C4-2B (cell line): ENCODE results near the gene CCDC138.

Source experiments
- CTCF ChIP-seq: fragments of 450-650 bp; conservative IDR thresholded peaks from 2 replicates; pipeline ENCODE4 v1.5.1; 2017; ENCODE audit warnings: mild to moderate bottlenecking
- ZFX ChIP-seq: fragments of 450-650 bp; IDR thresholded peaks from 2 replicates; pipeline ENCODE4 v1.6.1; 2017

GRCh38 chr2:108907822-108908712, 121.5 kb downstream of the CCDC138 start:
- no peak for TF ChIP-seq CTCF
- TF ChIP-seq ZFX, result no peak
